PC-9 (cell line): Measurements from ENCODE around the gene KRT35. TPM values are rescaled to one million over a fixed set of nuclear protein-coding genes. Genes with fewer than 3 reads are reported as not detected.
A peak's percentile ranks its signal among the peaks of the same experiment; 100 is the strongest.

Experiments used
- BruUV-seq: library from RNA; stranded (reverse); fragments of 400-500 nt; replicated peaks from 2 replicates; lab custom pipeline; 2021; lab: Mats Ljungman, UMichigan
- CTCF ChIA-PET: fragments of 300-600 bp; sonication (Branson Sonifier 250); formaldehyde crosslinking; loops from one replicate; lab custom pipeline; 2022; ENCODE audit warnings: antibody characterized with exemption; lab: Charles Lee
- POLR2A ChIA-PET: fragments of 300-600 bp; sonication (Branson Sonifier 250); formaldehyde crosslinking; loops from one replicate; lab custom pipeline; 2022; ENCODE audit warnings: antibody characterized with exemption; ENCODE audit not compliant: unreplicated experiment; lab: Charles Lee
- DNase-seq, 2 experiments: peaks; one replicate each; pipeline versions ENCODE4 v3.0.0 to v3.0.0-alpha.2; 2015 to 2022; ENCODE audit warnings: mixed read lengths in 1 of 2
- H2AFZ ChIP-seq: fragments of 200-600 bp; sonication (generic); 2 replicates; pipeline ENCODE4 v1.8.1; 2017; ENCODE audit warnings: antibody characterized with exemption
- H3F3A ChIP-seq: fragments of 200-600 bp; sonication (generic); 2 replicates; pipeline ENCODE4 v1.8.1; 2017; ENCODE audit warnings: antibody characterized with exemption, mild to moderate bottlenecking, low read depth; ENCODE audit not compliant: insufficient read depth
- H3K27ac ChIP-seq: fragments of 200-600 bp; sonication (generic); 2 replicates; pipeline ENCODE4 v1.6.1; 2016; ENCODE audit warnings: mixed run types
- H3K27me3 ChIP-seq: fragments of 200-600 bp; sonication (generic); 2 replicates; pipeline ENCODE4 v1.6.1; 2016; ENCODE audit warnings: low read depth, mixed run types; ENCODE audit not compliant: insufficient read depth
- H3K36me3 ChIP-seq: fragments of 200-600 bp; sonication (generic); 2 replicates; pipeline ENCODE4 v1.6.1; 2016; ENCODE audit warnings: low read depth, mixed run types
- H3K4me1 ChIP-seq: fragments of 200-600 bp; sonication (generic); replicated peaks from 2 replicates; pipeline ENCODE4 v1.6.1; 2016; ENCODE audit warnings: mixed run types; ENCODE audit not compliant: insufficient read depth
- H3K4me2 ChIP-seq: fragments of 200-600 bp; sonication (generic); 2 replicates; pipeline ENCODE4 v1.6.1; 2017; ENCODE audit warnings: mixed run types
- H3K4me3 ChIP-seq: fragments of 200-600 bp; sonication (generic); 2 replicates; pipeline ENCODE4 v1.6.1; 2016; ENCODE audit warnings: mixed run types
- H3K79me2 ChIP-seq: fragments of 200-600 bp; sonication (generic); 2 replicates; pipeline ENCODE4 v1.6.1; 2017; ENCODE audit warnings: low read depth, mixed run types
- H3K9me2 ChIP-seq: fragments of 200-600 bp; sonication (generic); 2 replicates; pipeline ENCODE4 v1.8.1; 2017; ENCODE audit warnings: mild to moderate bottlenecking; ENCODE audit not compliant: insufficient read depth
- H3K9me3 ChIP-seq: fragments of 200-600 bp; sonication (generic); 2 replicates; pipeline ENCODE4 v1.8.1; 2016; ENCODE audit warnings: low read depth; ENCODE audit not compliant: insufficient read depth
- H4K20me1 ChIP-seq: fragments of 200-600 bp; sonication (generic); 2 replicates; pipeline ENCODE4 v1.8.1; 2017; ENCODE audit not compliant: insufficient read depth
- CTCF ChIP-seq: fragments of 200-600 bp; sonication (generic); conservative IDR thresholded peaks from 2 replicates; pipeline ENCODE4 v1.6.1; 2017; ENCODE audit warnings: mixed run types, antibody characterized with exemption, mild to moderate bottlenecking, moderate library complexity
- EZH2 ChIP-seq: fragments of 200-600 bp; sonication (generic); IDR thresholded peaks from 2 replicates; pipeline ENCODE4 v1.8.0; 2017; ENCODE audit warnings: antibody characterized with exemption, low read depth
- intact Hi-C: fragments of 100-400 bp; cut with micrococcal nuclease; formaldehyde crosslinking; loops from one replicate; pipeline ENCODE4 v1.10.0; 2022; ENCODE audit not compliant: unreplicated experiment
- total RNA-seq: library from RNA; stranded (reverse); gene quantifications from 2 replicates; pipeline ENCODE4 v1.2.3, GENCODE V29; 2021

Gene KRT35
- total RNA-seq, 1 experiment from 2014 or later, result not detected

DNA sequence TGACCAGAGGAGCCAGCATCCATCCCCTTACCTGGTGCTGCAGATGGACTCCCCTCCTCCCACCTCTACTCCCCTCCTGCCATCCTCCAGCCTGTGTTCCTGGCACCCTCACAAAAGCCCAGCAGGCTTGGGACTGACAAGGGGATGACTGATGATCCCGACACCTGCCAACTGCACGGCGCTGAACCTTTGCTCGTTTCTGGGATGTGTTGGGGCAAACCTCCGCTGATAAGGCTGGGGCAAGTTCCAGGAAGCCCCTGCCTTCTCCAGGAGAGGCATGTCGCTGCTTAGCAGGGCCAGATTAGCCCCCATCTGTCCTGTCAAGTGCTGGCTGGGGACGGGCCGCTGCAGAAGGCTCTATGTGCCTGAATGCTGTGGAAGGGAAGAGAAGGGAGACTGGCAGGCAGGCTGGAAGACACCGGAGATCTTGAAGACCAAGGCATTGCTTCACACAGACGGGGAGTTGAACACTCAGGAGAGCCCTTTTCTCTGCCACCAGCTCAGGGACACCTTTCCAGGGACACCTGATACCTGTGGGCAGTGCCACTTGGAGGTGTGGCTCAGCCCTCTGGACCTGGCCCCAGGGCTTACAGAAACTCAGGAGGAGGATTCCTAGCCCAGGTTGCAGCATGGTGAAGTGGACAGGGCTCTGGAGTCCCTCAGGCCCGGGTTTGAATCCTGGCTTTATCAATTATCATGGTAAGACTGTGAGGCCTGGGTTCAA lies 38.7 kb upstream of the KRT35 start:
- intact Hi-C loops, result loop anchor here (1.0 to 10.0 kb wide), 2 partner anchors 12 to 195 kb away; no protein-coding TSS in a partner anchor
- ChIA-PET POLR2A (interaction anchor here (0.6 to 5.8 kb wide), 4 partner anchors 13 to 895 kb away, joined by 3 to 75 read pairs (median 5); partner anchors contain the start of gene KRT13), CTCF (interaction anchor here (0.6 to 4.7 kb wide), 3 partner anchors 29 to 146 kb away, joined by 3 to 51 read pairs (median 4); no protein-coding TSS in a partner anchor)
- TF ChIP-seq CTCF, result no peak
- no peak for TF ChIP-seq EZH2
- Histone ChIP-seq H3K9me2 (no peaks in the 10 kb centered on the region), H3K36me3 (peaks cover 16% of the 10 kb centered on the region), H3K4me2 (peak overlapping the region; percentile 69), H3K4me3 (peak overlapping the region; percentile 36; the same call in 1 of the 2 replicates), H3K27ac (peak overlapping the region; percentile 95), H3K4me1 (peaks cover 77% of the 10 kb centered on the region), H2AFZ (no peak overlapping the region), H3K27me3 (no peaks in the 10 kb centered on the region), H3F3A (peaks cover 63% of the 10 kb centered on the region), H3K79me2 (peaks cover 35% of the 10 kb centered on the region), H4K20me1 (peaks cover 5% of the 10 kb centered on the region; the same call in 1 of the 2 replicates), H3K9me3 (no peaks in the 10 kb centered on the region)
- peak; percentile 79 to 83 for DNase-seq
- no TSS peak for BruUV-seq

DNA sequence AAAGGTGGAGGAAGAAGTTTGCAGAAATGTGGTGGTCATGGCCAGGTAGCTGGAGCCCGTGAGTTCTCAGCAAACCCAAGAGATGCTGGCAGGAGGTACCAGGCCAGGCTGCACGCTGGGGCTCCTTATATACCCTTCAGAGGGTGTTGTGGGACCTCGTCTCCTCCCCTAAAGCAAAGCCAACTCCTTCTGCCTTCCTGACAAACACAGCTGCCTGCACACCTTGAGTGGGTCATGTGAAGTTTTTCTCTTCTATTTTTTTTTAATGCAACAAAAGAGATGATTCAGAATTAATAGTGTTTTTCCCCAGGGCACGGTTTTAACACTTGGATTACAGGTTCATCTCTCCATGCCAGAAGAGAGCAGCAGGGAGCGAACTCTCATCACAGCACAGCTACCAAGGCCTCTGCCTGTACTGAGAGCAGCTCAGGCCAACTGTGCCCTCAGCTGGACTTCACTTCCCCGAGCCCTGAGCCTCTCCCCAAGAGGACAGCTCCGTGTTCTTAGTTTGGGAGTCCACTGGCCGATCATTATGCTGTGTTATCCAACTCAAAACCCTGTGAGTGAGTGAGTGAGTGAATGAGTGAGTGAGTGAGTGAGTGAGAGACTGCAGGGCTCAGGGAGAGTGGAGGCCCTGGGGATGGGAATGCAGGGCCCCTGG lies 38.0 kb upstream of the KRT35 start, which contains the start of gene KRT15:
Gene KRT15, minus strand, starts transcription at position 102 of the 661 bp plus-strand sequence. Its CDS starts 63 bp downstream, at position 39.
- DNase-seq, result peak in 1 of 2 experiments; percentile 86
- BruUV-seq, result no TSS peak
- intact Hi-C loops, result loop anchor here (1.0 kb wide), 1 partner anchor 12 kb away; no protein-coding TSS in a partner anchor

More for the DNA sequence above, 38.0 kb upstream of the KRT35 start, which contains the start of gene KRT15:
- H3K9me3 ChIP-seq, result no peaks in the 10 kb centered on the region
- H3K27ac ChIP-seq, result peak within 1 kb of the TSS; percentile 95
- POLR2A ChIA-PET, result interaction anchor here (0.6 to 5.8 kb wide), 4 partner anchors 9 to 19 kb away, joined by 3 to 75 read pairs (median 4); partner anchors contain the start of genes KRT13 and KRT19
- H3K4me2 ChIP-seq, result peak within 1 kb of the TSS; percentile 69
- H3K9me2 ChIP-seq, result no peaks in the 10 kb centered on the region
- H3K27me3 ChIP-seq, result no peaks in the 10 kb centered on the region
- peaks cover 70% of the 10 kb centered on the region for H3K4me1 ChIP-seq
- peaks cover 5% of the 10 kb centered on the region; the same call in 1 of the 2 replicates for H4K20me1 ChIP-seq
- peaks cover 28% of the 10 kb centered on the region for H3K79me2 ChIP-seq
- CTCF ChIA-PET, result interaction anchor here (0.6 to 4.7 kb wide), 3 partner anchors 23 to 700 kb away, joined by 6 to 51 read pairs (median 15); no protein-coding TSS in a partner anchor
- H3K36me3 ChIP-seq, result peaks cover 9% of the 10 kb centered on the region
- H3F3A ChIP-seq, result peaks cover 56% of the 10 kb centered on the region
- peak within 1 kb of the TSS; percentile 36; the same call in 1 of the 2 replicates for H3K4me3 ChIP-seq
- no peak; the same call in 1 of the 2 replicates for TF ChIP-seq CTCF
- TF ChIP-seq EZH2, result no peak
- no peak within 1 kb of the TSS for H2AFZ ChIP-seq
